ENCODE data around the gene SLC37A4.

GRCh38 chr11:119028346-119029068 lies 2.2 kb downstream of the SLC37A4 start:
- TF ChIP-seq CTCF (IDR thresholded peaks at IDR 0.05; ENCODE audit: extremely low read depth in 1 of 2, insufficient read depth in 1 of 2, low read depth in 1 of 2, low read length in 2 of 2) (no peak), EZH2 (IDR thresholded peaks at IDR 0.05; ENCODE audit: borderline replicate concordance, low read depth, low read length, severe bottlenecking) (no peak)

Data from endothelial cell of umbilical vein (primary cell).